GM12864 (cell line): ENCODE data around the gene OR2A2.
A peak's percentile ranks its signal among the peaks of the same experiment; 100 is the strongest.
"Not testable (repeated sequence)": the region's sequence is repeated elsewhere in the genome, so short reads cannot be mapped to it uniquely, and the experiment has no call there.

Source experiments
- DNase-seq: peaks from one replicate; pipeline ENCODE4 v3.0.0-alpha.2; 2011; ENCODE audit warnings: low read depth
- H3K4me3 ChIP-seq: 2 replicates; pipeline ENCODE4 v1.5.1; 2011; ENCODE audit warnings: mild to moderate bottlenecking, low read depth, low read length, control low read depth
- CTCF ChIP-seq: IDR thresholded peaks from 2 replicates; pipeline ENCODE4 v1.5.1; 2011; ENCODE audit warnings: low read depth, mild to moderate bottlenecking, moderate library complexity, low read length, control low read depth, inconsistent platforms; ENCODE audit errors: missing control alignments

Gene OR2A2

GRCh38 chr7:144113651-144114050, 4.3 kb downstream of the OR2A2 start:
- no peak for DNase-seq
- no peak overlapping the region for H3K4me3 ChIP-seq
- no peak for TF ChIP-seq CTCF

- no peak overlapping the region for H3K4me3 ChIP-seq
- DNase-seq: no peak
- TF ChIP-seq CTCF: no peak
These were observed 9.0 kb downstream of the OR2A2 start for GRCh38 chr7:144118341-144118740.

GRCh38 chr7:144122876-144123275, 13.5 kb downstream of the OR2A2 start, which contains the start of gene OR2A14:
Gene OR2A14, plus strand, starts transcription at chr7:144123176. Its CDS starts 5,937 bp downstream, at chr7:144129113.
- no peak for TF ChIP-seq CTCF
- no peak within 1 kb of the TSS for H3K4me3 ChIP-seq
- no peak for DNase-seq

- H3K4me3 ChIP-seq: no peak overlapping the region
- TF ChIP-seq CTCF: peak; percentile 91
- peak; percentile 37 for DNase-seq
These were observed 18.4 kb downstream of the OR2A2 start for GRCh38 chr7:144127714-144128334.

- H3K4me3 ChIP-seq, DNase-seq: not testable (repeated sequence)
These were observed 20.2 kb downstream of the OR2A2 start for GRCh38 chr7:144129601-144130000.

GRCh38 chr7:144130730-144131129, 21.3 kb downstream of the OR2A2 start:
- no peak for DNase-seq
- TF ChIP-seq CTCF: no peak
- H3K4me3 ChIP-seq: no peak overlapping the region

- H3K4me3 ChIP-seq: no peak overlapping the region
- TF ChIP-seq CTCF: no peak
- DNase-seq: no peak
These were observed 22.9 kb downstream of the OR2A2 start for GRCh38 chr7:144132262-144132661.

- no peak overlapping the region for H3K4me3 ChIP-seq
- no peak for TF ChIP-seq CTCF
These were observed 23.9 kb downstream of the OR2A2 start for GRCh38 chr7:144133307-144133706.

More at GRCh38 chr7:144133307-144133706, 23.9 kb downstream of the OR2A2 start:
- DNase-seq: no peak
